Left renal cortex interstitium (tissue), 4 donors: ENCODE measurements around the gene PTPRG. TPM values are rescaled to one million over a fixed set of nuclear protein-coding genes. Genes with fewer than 3 reads are reported as not detected.

Source experiments
- DNase-seq, 4 donors: peaks; one replicate each; pipeline ENCODE4 v3.0.0-alpha.2; 2013; ENCODE audit warnings: low read depth in 4 of 4, low spot score in 2 of 4, missing footprints in 1 of 4
- polyA plus RNA-seq, 4 donors: library from polyadenylated mRNA; unstranded; fragments of 120-200 nt; gene quantifications; one replicate each; pipeline ENCODE4 v1.2.1, GENCODE V29; 2013; ENCODE audit not compliant: insufficient read length in 4 of 4

Gene PTPRG
- polyA plus RNA-seq, 4 donors = 75.4 to 87.4 (median 78.9) TPM

DNA sequence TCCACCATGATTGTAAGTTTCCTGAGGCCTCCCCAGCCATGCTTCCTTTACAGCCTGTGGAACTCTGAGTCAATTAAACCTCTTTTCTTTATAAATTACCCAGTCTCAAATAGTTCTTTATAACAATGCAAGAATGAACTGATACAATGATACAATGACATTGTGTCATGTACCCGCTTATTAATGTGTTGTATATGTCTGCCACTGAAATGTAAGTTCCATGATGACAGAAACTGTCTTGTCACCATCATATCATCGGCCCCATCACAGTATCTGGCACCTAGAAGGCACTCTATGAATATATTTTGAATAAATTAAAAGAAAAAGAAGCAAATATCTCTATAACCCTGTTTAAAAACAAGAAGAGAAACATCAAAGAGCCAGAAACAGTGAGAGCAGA is 782.4 kb downstream of the PTPRG start:
- no peak for DNase-seq
